Skeletal muscle tissue (tissue), 4 donors: ENCODE results near the gene NHERF2. TPM values are rescaled to one million over a fixed set of nuclear protein-coding genes. Genes with fewer than 3 reads are reported as not detected.

ENCODE experiments used
- H3K27ac ChIP-seq: one replicate; pipeline ENCODE4 v1.7.0; 2013; ENCODE audit warnings: mild to moderate bottlenecking, low read depth, low read length, inconsistent platforms
- H3K27me3 ChIP-seq, 3 donors: one replicate each; pipeline ENCODE4 v1.7.0; 2013; ENCODE audit warnings: low read length in 3 of 3; ENCODE audit not compliant: control insufficient read depth in 3 of 3, insufficient read depth in 3 of 3
- H3K36me3 ChIP-seq, 3 donors: one replicate each; pipeline ENCODE4 v1.7.0; 2013; ENCODE audit warnings: low read length in 3 of 3; ENCODE audit not compliant: control insufficient read depth in 3 of 3, insufficient read depth in 3 of 3
- H3K4me1 ChIP-seq, 3 donors: one replicate each; pipeline ENCODE4 v1.7.0; 2013; ENCODE audit warnings: low read length in 3 of 3, mild to moderate bottlenecking in 3 of 3; ENCODE audit not compliant: control insufficient read depth in 3 of 3, insufficient read depth in 3 of 3
- H3K4me3 ChIP-seq, 3 donors: one replicate each; pipeline ENCODE4 v1.7.0; 2013; ENCODE audit warnings: low read length in 3 of 3
- H3K9ac ChIP-seq, 3 donors: one replicate each; pipeline ENCODE4 v1.7.0; 2013; ENCODE audit warnings: low read length in 3 of 3, mild to moderate bottlenecking in 3 of 3, moderate library complexity in 2 of 3, low read depth in 1 of 3
- H3K9me3 ChIP-seq, 3 donors: one replicate each; pipeline ENCODE4 v1.7.0; 2013; ENCODE audit warnings: low read length in 3 of 3; ENCODE audit not compliant: control insufficient read depth in 3 of 3
- total RNA-seq: library from RNA; depleted of rRNA; stranded (reverse); fragments of >200 nt; gene quantifications from one replicate; pipeline ENCODE4 v1.2.3, GENCODE V29; 2014
- donor health status: Osteomylitis.

Gene NHERF2
- total RNA-seq, 1 donor from 2014 or later, result 15.1 TPM

- peaks cover 53 to 84% (median 79%) of the 10 kb centered on the region in 3 donors for H3K4me1 ChIP-seq
- H3K9me3 ChIP-seq, result no peaks in the 10 kb centered on the region
- H3K9ac ChIP-seq, result peak overlapping the region in 2 of 3 donors; percentile 43 to 64
- peak overlapping the region in 1 of 3 donors; percentile 56 for H3K4me3 ChIP-seq
- H3K36me3 ChIP-seq, result peaks cover 0 to 13% (median 5%) of the 10 kb centered on the region in 3 donors
- no peaks in the 10 kb centered on the region for H3K27me3 ChIP-seq
- peak overlapping the region; percentile 79 for H3K27ac ChIP-seq
Observed at GRCh38 chr16:2038382-2039231, 11.9 kb downstream of the NHERF2 start.

- Histone ChIP-seq H3K9ac (peak overlapping the region in 2 of 3 donors; percentile 43 to 64), H3K4me3 (peak overlapping the region in 1 of 3 donors; percentile 56), H3K4me1 (peaks cover 50 to 84% (median 78%) of the 10 kb centered on the region in 3 donors)
Observed at GRCh38 chr16:2039274-2040031, 12.8 kb downstream of the NHERF2 start.

GRCh38 chr16:2040041-2040786, 13.5 kb downstream of the NHERF2 start:
- peaks cover 0 to 13% (median 5%) of the 10 kb centered on the region in 3 donors for H3K36me3 ChIP-seq
- no peaks in the 10 kb centered on the region for H3K9me3 ChIP-seq
- peak overlapping the region in 2 of 3 donors; percentile 32 to 66 for H3K9ac ChIP-seq
- peak overlapping the region in 1 of 3 donors; percentile 22 for H3K4me3 ChIP-seq
- no peaks in the 10 kb centered on the region for H3K27me3 ChIP-seq
- peaks cover 44 to 79% (median 72%) of the 10 kb centered on the region in 3 donors for H3K4me1 ChIP-seq
- H3K27ac ChIP-seq, result peak overlapping the region; percentile 68

More at GRCh38 chr16:2039274-2040031, 12.8 kb downstream of the NHERF2 start:
- Histone ChIP-seq H3K27ac (peak overlapping the region; percentile 79), H3K27me3 (no peaks in the 10 kb centered on the region), H3K36me3 (peaks cover 0 to 13% (median 5%) of the 10 kb centered on the region in 3 donors), H3K9me3 (no peaks in the 10 kb centered on the region)

- Histone ChIP-seq H3K36me3 (peaks cover 0 to 13% (median 8%) of the 10 kb centered on the region in 3 donors), H3K4me1 (peaks cover 45 to 76% (median 69%) of the 10 kb centered on the region in 3 donors), H3K4me3 (no peak overlapping the region), H3K27me3 (no peaks in the 10 kb centered on the region), H3K9me3 (no peaks in the 10 kb centered on the region), H3K9ac (peak overlapping the region in 2 of 3 donors; percentile 47 to 66), H3K27ac (peak overlapping the region; percentile 68)
Observed at GRCh38 chr16:2040787-2041522, 14.3 kb downstream of the NHERF2 start.

GRCh38 chr16:2042171-2042985, 15.7 kb downstream of the NHERF2 start:
- peaks cover 0 to 7% (median 5%) of the 10 kb centered on the region in 3 donors for H3K36me3 ChIP-seq
- no peaks in the 10 kb centered on the region for H3K27me3 ChIP-seq
- peaks cover 49 to 74% (median 68%) of the 10 kb centered on the region in 3 donors for H3K4me1 ChIP-seq
- H3K9ac ChIP-seq, result peak overlapping the region in 1 of 3 donors; percentile 1
- H3K27ac ChIP-seq, result no peak overlapping the region
- H3K9me3 ChIP-seq, result no peaks in the 10 kb centered on the region
- no peak overlapping the region for H3K4me3 ChIP-seq

- H3K4me1 ChIP-seq, result peaks cover 41 to 70% (median 62%) of the 10 kb centered on the region in 3 donors
- no peaks in the 10 kb centered on the region for H3K9me3 ChIP-seq
- H3K4me3 ChIP-seq, result no peak overlapping the region
- peaks cover 0 to 3% (median 3%) of the 10 kb centered on the region in 3 donors for H3K36me3 ChIP-seq
- no peak overlapping the region for H3K27ac ChIP-seq
- H3K9ac ChIP-seq, result no peak overlapping the region
- no peaks in the 10 kb centered on the region for H3K27me3 ChIP-seq
Observed at GRCh38 chr16:2042986-2043666, 16.4 kb downstream of the NHERF2 start.

- Histone ChIP-seq H3K9me3 (no peaks in the 10 kb centered on the region), H3K36me3 (peaks cover 0 to 3% (median 3%) of the 10 kb centered on the region in 3 donors), H3K4me1 (peaks cover 45 to 72% (median 63%) of the 10 kb centered on the region in 3 donors), H3K4me3 (no peak overlapping the region), H3K27ac (no peak overlapping the region), H3K9ac (peak overlapping the region in 1 of 3 donors; percentile 45), H3K27me3 (no peaks in the 10 kb centered on the region)
Observed at GRCh38 chr16:2043667-2044451, 17.2 kb downstream of the NHERF2 start.

- H3K27me3 ChIP-seq, result no peaks in the 10 kb centered on the region
- no peak overlapping the region for H3K9ac ChIP-seq
- no peak overlapping the region for H3K4me3 ChIP-seq
- peaks cover 0 to 3% (median 3%) of the 10 kb centered on the region in 3 donors for H3K36me3 ChIP-seq
- H3K4me1 ChIP-seq, result peaks cover 39 to 70% (median 61%) of the 10 kb centered on the region in 3 donors
- no peak overlapping the region for H3K27ac ChIP-seq
- H3K9me3 ChIP-seq, result no peaks in the 10 kb centered on the region
Observed at GRCh38 chr16:2044541-2044940, 17.8 kb downstream of the NHERF2 start.
